ENCODE results near the gene RAB31. TPM values are rescaled to one million over a fixed set of nuclear protein-coding genes. Genes with fewer than 3 reads are reported as not detected.
A peak's percentile ranks its signal among the peaks of the same experiment; 100 is the strongest.
"Not testable (repeated sequence)": the region's sequence is repeated elsewhere in the genome, so short reads cannot be mapped to it uniquely, and the experiment has no call there.

The RAB31 gene
- total RNA-seq, 1 donor from 2014 or later: 30.3 TPM

DNA sequence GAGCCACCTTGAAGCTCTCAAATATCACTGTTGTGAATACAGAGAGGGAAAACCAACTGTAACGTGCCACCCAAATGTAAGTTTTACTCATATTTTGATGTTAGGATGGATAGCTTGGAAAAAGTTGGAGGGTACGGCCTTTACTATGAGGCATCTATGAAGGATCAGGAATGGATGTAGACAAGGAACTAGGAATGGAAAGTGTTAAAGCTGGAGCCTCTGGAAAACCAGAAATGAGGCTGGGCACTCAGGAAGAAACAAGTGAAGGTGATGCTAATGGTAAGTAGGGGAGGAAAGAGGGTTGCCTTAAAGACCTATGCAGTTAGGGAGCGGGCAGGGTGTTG lies 177.9 kb downstream of the RAB31 start:
- no peak for DNase-seq (ENCODE audit: low spot score)

DNA sequence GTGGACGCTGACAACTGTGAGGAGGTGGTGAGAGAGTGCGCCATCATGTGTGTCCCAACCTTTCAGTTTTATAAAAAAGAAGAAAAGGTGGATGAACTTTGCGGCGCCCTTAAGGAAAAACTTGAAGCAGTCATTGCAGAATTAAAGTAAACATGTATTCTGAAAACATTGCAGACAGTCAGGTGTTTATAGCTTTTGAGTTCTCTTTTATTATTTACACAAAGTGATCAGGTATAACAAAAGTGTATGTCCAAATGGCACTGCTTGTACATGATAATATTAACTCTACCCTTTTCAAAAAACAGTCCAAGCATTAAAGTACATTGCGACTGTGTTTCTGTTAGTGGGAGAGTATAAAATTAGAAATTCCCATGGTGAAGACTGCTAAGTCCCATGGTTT lies 179.9 kb downstream of the RAB31 start:
- no peak for DNase-seq (ENCODE audit: low spot score)

DNA sequence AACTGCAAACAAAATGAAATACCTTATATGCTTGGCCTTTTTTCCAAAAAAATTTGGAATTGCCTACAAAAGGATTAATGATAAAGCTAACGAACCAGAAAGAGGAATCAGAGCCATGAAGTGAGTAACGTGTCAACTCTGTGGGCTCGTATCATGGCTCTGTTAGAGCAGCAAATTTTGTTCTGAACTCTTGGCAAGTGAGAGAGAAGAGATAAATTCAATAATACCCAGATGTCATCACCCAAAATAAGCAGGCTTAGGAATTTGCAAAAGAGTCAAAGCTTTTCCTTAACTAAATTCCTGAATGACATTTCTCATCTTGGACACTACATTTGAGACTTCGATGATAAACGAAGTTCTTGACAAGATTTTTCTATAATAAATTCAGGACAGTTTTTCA lies 182.1 kb downstream of the RAB31 start:
- no peak for DNase-seq (ENCODE audit: low spot score)

DNA sequence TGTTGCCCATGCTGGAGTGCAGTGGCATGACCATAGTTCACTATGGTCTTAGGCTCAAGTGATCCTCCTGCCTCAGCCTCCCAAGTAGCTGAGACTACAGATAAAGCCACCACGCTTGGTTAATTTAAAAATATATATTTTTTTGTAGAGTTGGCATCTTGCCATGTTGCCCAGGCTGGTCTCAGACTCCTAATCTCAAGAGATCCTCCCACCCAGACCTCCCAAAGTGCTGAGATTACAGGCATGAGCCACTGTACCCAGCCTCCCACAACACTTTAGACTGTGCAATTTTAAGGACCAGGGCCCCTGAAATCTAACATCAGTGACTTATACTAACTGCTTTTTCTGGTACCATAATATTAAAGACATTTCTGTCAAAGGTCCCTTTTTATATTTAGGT lies 182.9 kb downstream of the RAB31 start:
- no peak for DNase-seq (ENCODE audit: low spot score)

DNA sequence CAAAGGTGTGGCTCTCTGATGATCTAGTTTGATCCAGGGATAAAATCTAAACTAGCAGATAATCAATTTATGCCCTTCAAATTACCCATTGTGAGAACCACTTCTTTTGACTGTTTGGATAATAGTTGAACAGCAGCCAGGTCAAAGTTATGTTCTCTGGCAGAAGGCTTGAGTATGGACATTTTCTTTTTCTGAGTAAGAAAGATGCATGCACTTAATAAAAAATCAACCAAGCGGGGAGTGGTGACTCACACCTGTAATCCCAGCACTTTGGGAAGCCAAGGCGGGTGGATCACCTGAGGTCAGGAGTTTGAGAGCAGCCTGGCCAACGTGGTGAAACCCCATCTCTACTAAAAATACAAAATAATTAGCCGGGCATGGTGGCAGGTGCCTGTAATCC lies 183.4 kb downstream of the RAB31 start:
- DNase-seq (ENCODE audit: low spot score): not testable (repeated sequence)

DNA sequence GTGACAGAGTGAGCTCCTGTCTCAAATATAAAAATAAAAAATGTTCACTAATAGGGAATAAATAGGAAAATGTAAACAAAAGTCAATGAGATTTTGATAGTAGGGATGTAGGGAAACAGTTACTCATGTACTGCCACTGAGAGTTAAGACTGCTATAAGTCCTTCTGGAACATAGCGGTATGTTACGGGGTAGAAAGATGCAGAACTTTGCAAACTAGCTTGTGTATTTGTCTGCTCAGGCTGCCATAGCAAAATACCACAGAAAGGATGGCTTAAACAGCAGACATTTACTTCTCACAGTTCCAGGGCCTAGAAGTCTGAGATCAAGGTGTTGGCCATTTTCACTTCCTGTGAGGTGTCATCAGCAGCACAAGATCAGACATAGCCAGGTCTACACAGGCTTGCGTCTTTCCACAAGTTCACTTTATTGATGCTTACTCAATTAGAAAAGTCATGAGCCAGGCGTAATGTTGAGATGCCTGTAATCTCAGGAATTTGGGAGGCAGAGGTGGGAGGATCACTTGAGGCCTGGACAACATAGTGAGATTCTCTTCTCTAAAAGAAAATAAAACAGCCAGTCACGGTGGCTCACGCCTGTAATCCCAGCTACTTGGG lies 186.5 kb downstream of the RAB31 start:
- DNase-seq (ENCODE audit: low spot score): no peak

DNA sequence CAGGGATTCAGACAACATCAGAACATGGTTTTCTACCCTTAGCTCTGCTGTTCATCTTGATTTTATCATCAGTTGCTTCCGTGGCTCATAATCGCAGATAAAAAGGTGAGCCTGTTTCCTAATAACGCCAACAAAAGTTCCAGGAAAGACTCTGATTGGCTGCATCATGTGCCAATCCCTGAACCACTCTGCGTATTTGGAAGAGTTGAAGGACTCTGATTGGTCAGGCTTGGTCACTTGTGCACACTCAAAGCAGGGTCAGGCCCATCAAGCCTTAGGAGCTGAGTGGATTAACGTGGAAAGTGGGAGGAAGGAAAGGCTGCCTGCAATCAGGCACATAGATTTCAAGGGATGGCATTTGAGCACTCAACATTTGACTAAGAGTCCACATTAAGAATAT lies 189.0 kb downstream of the RAB31 start:
- DNase-seq (ENCODE audit: low spot score): no peak

DNA sequence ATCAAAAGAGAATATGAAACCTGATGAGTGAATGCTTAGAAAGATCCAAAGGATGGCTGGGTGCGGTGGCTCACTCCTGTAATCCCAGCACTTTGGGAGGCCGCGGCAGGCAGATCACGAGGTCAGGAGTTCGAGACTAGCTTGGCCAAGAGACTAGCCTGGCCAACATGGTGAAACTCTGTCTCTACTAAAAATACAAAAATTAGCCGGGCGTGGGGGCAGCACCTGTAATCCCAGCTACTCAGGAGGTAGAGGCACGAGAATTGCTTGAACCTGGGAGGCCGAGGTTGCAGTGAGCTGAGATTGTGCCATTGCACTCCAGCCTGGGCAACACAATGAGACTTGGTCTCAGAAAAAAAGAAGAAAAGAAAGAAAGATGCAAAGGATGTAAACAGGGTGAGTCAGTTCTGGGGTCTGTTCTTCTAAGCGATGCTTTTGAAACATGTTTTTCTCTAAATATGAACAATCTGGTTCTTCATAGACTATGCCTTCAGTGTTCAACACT lies 189.7 kb downstream of the RAB31 start:
- DNase-seq (ENCODE audit: low spot score): not testable (repeated sequence)

DNA sequence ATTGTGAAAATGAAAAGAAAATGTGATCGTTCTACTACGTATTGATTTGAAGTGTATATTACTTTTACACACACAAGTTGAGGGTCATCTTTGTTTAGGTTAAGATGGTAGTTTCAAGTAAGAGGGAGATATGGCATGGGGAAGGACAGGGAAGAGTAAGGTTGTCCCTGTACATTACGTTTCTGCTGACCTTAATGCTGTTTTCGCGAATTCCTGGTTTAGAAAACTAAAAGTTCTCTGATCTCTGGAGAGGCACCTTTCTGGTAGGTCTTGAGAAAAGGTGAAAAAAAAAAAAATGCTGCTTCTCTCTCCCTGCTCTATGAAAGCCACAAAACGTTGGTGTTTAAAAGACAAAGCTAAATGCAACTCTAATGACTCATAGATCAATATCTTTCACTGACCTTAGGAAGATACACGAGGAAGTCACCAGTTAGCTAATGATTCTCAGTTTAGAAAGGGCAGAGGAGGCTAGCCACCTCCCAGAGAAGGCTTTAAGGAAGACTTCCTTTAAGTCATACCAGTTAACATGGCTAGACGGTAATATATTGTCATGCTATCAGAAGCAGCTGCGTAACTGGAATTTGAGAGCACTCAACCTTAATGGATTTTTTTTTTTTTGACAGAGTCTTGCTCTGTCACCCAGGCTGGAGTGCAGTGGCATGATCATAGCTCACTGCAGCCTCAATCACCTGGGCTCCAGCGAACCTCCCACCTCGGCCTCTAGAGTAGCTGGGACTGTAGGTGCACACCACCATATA lies 190.9 kb downstream of the RAB31 start:
- peak; percentile 66 for DNase-seq (ENCODE audit: low spot score)

DNA sequence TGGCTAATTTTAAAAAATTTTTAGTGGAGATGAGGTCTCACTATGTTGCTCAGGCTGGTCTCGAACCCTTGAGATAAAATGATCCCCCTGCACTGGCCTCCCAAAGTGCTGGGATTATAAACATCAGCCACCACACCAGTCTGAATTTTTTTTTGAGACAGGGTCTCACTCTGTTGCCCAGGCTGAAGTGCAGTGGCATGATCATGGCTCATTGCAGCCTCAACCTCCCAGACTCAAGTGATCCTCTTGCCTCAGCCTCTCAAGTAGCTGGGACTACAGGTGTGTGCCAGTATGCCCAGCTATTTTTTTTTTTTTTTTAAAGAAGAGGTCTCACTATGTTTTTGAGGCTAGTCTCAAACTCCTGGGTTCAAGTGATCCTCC lies 191.4 kb downstream of the RAB31 start:
- DNase-seq (ENCODE audit: low spot score): not testable (repeated sequence)

DNA sequence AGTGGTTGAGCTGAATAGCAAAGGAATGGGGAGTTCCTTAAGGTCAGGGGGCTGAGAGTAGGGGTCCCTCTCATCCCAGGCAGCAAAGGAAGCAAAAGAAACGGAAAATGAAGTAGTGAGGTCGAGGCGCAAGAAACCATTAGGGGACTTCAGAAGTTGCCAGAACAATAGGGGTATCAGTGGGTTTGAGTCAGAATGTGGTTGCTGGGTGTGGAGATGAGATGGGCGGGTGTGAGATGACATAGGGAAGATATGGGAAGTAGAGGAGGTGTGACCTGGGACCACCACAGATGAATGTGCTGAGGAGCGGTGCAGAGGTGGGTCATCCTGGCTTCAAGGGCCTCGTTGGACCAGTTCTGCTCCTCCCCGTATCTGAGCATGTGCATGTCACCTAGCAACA lies 192.6 kb downstream of the RAB31 start:
- no peak for DNase-seq (ENCODE audit: low spot score)

DNA sequence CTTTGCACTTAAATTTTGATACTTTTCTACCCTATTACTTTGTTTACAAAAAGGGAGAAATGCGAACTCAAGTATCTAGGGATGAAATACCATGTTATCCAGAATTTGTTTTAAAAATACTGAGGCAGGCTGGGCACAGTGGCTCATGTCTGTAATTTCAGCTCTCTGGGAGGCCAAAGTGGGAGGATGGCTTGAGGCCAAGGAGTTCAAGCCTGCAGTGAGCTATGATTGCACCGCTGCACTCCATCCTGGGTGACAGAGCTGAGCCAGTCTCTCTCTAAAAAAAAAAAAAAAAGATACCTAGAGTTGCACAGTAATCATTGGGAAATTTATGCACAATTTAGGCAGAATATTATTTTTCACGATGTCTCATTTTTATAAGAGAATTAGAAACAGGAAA lies 193.3 kb downstream of the RAB31 start:
- DNase-seq (ENCODE audit: low spot score): no peak

DNA sequence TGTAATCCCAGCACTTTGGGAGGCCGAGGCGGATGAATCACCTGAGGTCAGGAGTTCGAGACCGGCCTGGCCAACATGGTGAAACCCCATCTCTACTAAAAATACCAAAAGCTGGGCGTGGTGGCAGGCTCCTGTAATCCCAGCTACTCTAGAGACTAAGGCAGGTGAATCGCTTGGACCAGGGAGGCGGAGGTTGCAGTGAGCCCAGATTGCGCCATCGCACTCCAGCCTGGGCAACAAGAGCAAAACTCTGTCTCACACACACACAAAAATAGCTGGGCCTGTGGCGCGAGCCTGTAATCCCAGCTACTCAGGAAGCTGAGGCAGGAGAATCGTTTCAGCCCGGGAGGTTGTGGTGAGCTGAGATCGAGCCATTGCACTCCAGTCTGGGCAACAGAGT lies 194.2 kb downstream of the RAB31 start:
- DNase-seq (ENCODE audit: low spot score): not testable (repeated sequence)

DNA sequence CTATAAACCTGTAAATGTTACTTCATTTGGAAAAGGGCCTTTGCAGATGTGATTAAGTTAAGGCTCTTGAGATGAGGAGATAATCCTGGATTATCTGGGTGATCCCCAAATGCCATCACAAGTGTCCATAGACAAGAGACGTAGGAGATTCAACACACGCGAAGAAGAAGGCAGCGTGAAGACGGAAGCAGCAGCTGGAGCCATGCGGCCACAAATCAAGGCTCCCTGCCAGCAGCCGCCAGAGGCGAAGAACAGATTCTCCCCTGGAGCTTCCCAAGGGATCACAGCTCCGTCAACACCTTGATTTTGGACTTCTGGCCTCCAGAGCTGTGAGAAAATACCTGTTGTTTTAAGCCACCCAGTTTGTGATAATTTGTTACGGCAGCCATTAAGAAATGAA lies 194.7 kb downstream of the RAB31 start:
- DNase-seq (ENCODE audit: low spot score): no peak

DNA sequence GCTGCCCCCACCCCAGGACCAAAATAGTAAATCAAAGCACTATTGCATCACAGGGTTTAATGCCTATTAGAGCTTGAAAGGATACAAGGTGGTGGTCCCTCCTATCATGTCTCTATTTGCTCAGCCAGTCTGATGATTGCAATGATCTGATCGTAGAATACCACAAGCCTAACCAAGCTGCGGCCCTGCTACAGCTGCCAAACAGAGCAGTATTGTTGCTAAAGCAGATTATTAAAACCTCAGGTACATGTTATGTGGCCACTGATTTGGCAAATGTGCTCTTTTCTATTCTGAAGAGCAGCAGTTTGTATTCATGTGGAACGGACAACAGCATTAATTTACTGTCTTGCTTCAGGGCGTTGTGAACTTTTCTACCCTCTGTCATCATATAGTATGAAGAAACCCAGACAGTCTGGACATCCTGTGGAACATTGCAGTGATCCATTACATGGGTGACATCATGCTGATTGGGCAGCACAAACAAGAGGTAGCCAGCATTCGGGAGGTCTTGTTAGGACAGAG lies 197.4 kb downstream of the RAB31 start:
- no peak for DNase-seq (ENCODE audit: low spot score)

DNA sequence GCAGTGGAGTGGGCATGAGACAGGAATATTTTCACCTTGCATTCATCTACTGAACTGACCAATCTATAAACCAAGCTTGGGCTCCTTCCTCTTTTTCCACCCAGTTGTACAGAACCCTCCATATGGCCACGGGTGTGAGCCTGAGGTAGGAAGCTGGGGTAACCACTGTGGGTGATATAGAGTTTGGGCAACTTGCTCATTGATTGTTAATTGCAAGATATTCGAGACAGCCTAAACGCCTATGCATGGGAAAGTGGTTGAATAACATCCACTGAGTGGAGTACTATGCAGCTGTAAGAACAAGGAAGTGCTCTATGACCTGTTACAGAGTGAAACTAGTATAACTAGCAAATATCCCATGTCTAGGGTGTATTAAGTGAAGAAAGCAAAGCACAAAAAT lies 198.4 kb downstream of the RAB31 start:
- no peak for DNase-seq (ENCODE audit: low spot score)

DNA sequence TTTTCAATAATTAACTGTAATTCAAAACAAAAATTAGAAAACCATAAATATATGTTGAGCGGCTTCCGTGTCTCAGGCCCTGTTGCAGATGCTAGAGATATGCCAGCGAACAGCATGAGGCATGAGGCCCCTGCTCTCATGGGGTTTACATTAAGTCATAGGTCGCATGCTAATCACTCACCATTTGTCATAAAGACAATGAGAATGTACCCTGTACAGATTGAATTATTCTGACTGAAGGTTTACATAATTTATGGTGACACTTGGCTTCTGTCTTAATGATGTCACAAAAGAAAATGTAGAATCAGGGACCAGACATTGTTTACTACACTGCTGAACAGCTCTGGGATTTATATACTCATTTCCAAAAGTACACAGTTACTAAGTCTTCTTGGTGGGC lies 199.8 kb downstream of the RAB31 start:
- DNase-seq (ENCODE audit: low spot score): no peak

DNA sequence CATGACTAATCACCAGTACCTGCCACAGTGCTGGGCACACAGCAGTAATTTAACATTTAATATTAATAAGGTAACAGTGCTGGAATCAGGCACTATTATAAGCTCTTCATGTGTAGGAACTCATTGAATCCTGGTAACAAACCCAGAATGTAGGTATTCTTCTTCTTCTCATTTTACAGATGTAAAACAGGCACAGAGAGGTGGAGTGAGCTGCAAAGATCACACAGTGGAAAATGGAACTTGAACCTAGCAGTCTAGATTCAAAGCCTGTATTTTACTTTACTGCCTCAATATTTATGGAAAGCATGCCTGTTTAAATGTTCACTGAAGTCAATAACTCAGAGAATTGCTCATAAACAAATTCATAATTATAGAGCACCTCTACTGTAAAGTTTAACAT lies 202.0 kb downstream of the RAB31 start:
- no peak for DNase-seq (ENCODE audit: low spot score)

DNA sequence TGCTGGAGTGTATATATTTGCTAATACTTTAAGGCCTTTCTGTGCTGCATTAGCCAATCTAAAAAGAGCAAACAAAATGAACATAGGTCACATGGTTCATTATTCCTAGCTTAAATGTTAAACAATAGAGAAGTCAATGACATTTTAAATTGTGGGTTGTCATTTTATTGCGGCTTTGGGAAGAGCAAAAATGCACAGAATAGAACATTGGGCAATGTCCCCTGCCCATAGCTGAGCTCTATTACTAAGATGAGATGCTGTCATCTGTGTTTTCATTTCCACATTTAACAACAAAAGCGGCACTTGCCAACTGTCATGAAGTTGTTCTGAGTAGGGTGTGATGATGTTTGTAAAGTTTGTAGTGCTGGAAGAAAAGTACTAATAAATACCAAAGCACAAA lies 202.6 kb downstream of the RAB31 start:
- DNase-seq (ENCODE audit: low spot score): no peak

DNA sequence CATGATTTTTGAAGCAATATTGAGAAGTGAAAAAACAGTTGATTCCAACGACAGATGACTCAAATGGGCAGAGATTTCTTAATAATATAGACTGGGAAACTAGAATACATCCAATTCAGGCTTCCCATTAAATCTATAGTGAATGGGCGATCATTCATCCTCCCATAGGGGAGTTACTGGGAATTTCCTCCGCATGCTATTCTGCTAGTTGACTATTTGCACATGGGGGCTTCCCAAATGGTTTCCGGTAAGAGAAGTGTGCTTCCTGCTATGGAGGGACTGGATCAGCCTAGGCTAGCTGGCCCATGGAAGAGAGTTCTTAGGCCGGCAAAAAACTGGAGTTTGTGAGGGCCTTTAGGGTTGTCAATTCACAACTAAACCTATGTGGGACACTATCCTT lies 203.1 kb downstream of the RAB31 start:
- no peak for DNase-seq (ENCODE audit: low spot score)
